ENCODE data around the gene RHOF. TPM values are rescaled to one million over a fixed set of nuclear protein-coding genes. Genes with fewer than 3 reads are reported as not detected.

RHOF gene
- total RNA-seq, 1 experiment from 2014 or later = 29.1 TPM

DNA sequence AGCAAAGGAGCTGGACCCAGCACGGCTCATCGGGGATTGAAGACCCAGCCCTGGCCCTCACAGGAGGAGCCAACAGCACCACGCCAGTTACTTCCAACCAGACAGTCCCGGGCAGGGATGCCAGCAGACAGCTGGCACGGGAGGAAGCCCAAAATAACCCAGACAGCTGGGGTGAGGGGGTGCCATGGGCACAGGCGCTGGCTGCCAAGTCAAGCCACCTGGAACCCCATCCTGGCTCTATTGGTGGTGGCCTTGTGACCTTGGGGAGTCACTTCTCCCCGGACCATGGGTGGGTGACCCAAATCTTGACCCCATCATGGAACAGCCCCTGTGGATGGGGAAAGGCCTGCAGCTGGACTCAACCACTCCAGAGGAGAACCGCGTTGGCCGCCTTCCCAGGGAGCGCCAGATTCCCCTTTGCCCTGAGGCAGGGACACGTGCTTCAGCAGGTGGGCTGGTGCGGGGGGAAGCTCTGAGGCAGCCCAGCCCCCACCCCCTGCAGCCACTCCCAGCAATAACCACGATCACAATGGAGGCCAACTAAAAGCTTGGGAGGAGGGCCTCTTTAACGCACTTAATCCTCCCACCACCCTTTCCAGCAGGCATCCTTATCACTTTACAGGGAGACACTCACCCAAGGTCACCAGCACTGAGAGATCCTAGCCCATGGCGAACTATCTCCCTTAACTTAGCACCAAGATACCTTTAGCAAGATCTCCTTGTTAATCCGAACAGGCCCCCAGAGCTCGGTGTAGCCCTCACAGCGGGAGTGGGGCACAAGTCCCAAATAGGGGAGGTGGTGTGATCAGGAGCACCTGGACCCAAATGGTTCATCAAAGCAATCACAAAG is 4.7 kb upstream of the RHOF start:
- TF ChIP-seq CTCF (conservative IDR thresholded peaks at IDR 0.05) = no peak
- no peaks in the 10 kb centered on the region for H3K79me1 ChIP-seq (ENCODE audit: insufficient read depth, low read depth, low read length, poor library complexity, severe bottlenecking)
- H3K79me2 ChIP-seq (ENCODE audit: insufficient read depth, low read length) = no peaks in the 10 kb centered on the region; the same call in 1 of the 2 replicates
- peak overlapping the region; percentile 75 to 77 for H3K4me3 Mint-ChIP-seq
- H3K9me3 ChIP-seq (ENCODE audit: control insufficient read depth, low read depth, low read length) = no peaks in the 10 kb centered on the region
- no peak overlapping the region for H3K23ac ChIP-seq (ENCODE audit: insufficient read length, low read depth, low read length)
- H3T11ph ChIP-seq (ENCODE audit: low read length) = no peak overlapping the region
- no CpG with 5 or more reads among the region's 19 CpGs for whole genome bisulfite sequencing (ENCODE audit: extremely low coverage, insufficient read length, low lambda C conversion rate)
- H2BK20ac ChIP-seq (ENCODE audit: low read depth, low read length, poor library complexity, severe bottlenecking) = no peak overlapping the region
- H3K27me3 ChIP-seq (ENCODE audit: insufficient read depth, low read length) = no peaks in the 10 kb centered on the region
- H3K56ac ChIP-seq (ENCODE audit: insufficient read length, low read depth, low read length) = no peak overlapping the region
- H2BK120ac ChIP-seq (ENCODE audit: low read depth, low read length, poor library complexity, severe bottlenecking) = no peak overlapping the region
- H3K27me3 Mint-ChIP-seq (ENCODE audit: low read depth) = no peaks in the 10 kb centered on the region; the same call in 1 of the 2 replicates
- H4K91ac ChIP-seq (ENCODE audit: insufficient read length, low read depth, low read length) = no peak overlapping the region
- no peak overlapping the region for H3K27ac ChIP-seq (ENCODE audit: insufficient read length, low read depth, low read length)
- no peaks in the 10 kb centered on the region; a peak in 1 of 5 replicates for H3K9me3 Mint-ChIP-seq
- no peak overlapping the region for H3K9ac ChIP-seq (ENCODE audit: extremely low read depth, insufficient read length, low read length)
- no peak overlapping the region for H3K4ac ChIP-seq (ENCODE audit: low read depth, low read length)
- peaks cover 47 to 49% of the 10 kb centered on the region in 2 experiments for H3K4me1 Mint-ChIP-seq
- peaks cover 4% of the 10 kb centered on the region; the same call in 1 of the 2 replicates for H3K4me1 ChIP-seq (ENCODE audit: insufficient read depth, low read length)
- DNase-seq = no peak
- no peak overlapping the region for H3K4me2 ChIP-seq (ENCODE audit: insufficient read depth, insufficient read length, low read length)
- H3K18ac ChIP-seq (ENCODE audit: insufficient read length, low read depth, low read length) = no peak overlapping the region
- H2AK5ac ChIP-seq (ENCODE audit: insufficient read length, low read length) = no peak overlapping the region
- H3K14ac ChIP-seq (ENCODE audit: insufficient read depth, low read length) = no peak overlapping the region
- no peak overlapping the region for H4K8ac ChIP-seq (replicated peaks; ENCODE audit: insufficient read length, low read depth, low read length)
- no peak overlapping the region for H2AFZ ChIP-seq (ENCODE audit: low read length)
- H3K23me2 ChIP-seq (ENCODE audit: insufficient read length, low read depth, low read length, poor library complexity, severe bottlenecking) = peaks cover 24% of the 10 kb centered on the region
- H2BK15ac ChIP-seq (ENCODE audit: low read depth, low read length) = no peak overlapping the region
- no peak overlapping the region for H2BK5ac ChIP-seq (ENCODE audit: insufficient read length, low read length)
- H4K5ac ChIP-seq (ENCODE audit: insufficient read length, low read depth, low read length) = no peak overlapping the region
- peak overlapping the region; percentile 12 to 93 (median 64); a peak in 5 of 7 replicates for H3K27ac Mint-ChIP-seq
- H3K36me3 Mint-ChIP-seq (ENCODE audit: insufficient read depth in 1 of 3, low read depth in 3 of 3) = peaks cover 17 to 38% (median 31%) of the 10 kb centered on the region in 3 experiments
- H2BK12ac ChIP-seq (ENCODE audit: insufficient read length, low read depth, low read length) = no peak overlapping the region
- H4K20me1 ChIP-seq (ENCODE audit: control insufficient read depth, insufficient read depth, insufficient read length) = no peaks in the 10 kb centered on the region
